Activated CD8-positive, alpha-beta memory T cell treated with anti-CD3 and anti-CD28 coated beads for 36 hours (primary cell): Measurements from ENCODE around the gene LCE5A. TPM values are rescaled to one million over a fixed set of nuclear protein-coding genes. Genes with fewer than 3 reads are reported as not detected.
"Not testable (repeated sequence)": the region's sequence is repeated elsewhere in the genome, so short reads cannot be mapped to it uniquely, and the experiment has no call there.

Source experiments
- CTCF ChIA-PET: fragments of 350-600 bp; sonication (Branson Sonifier 250); formaldehyde crosslinking; loops from one replicate; lab custom pipeline; 2021; ENCODE audit warnings: antibody characterized with exemption; lab: Charles Lee
- POLR2A ChIA-PET: fragments of 350-600 bp; sonication (Branson Sonifier 250); formaldehyde crosslinking; loops from one replicate; lab custom pipeline; 2021; ENCODE audit warnings: antibody characterized with exemption; lab: Charles Lee
- total RNA-seq, 2 experiments: library from RNA; stranded (reverse); gene quantifications; one replicate each; pipeline ENCODE4 v1.2.3, GENCODE V29; 2021

The LCE5A gene
- total RNA-seq, 2 experiments from 2014 or later = not detected

GRCh38 chr1:152514715-152515433 is 4.3 kb downstream of the LCE5A start:
- POLR2A ChIA-PET = no interaction called here
- CTCF ChIA-PET = no interaction called here

DNA sequence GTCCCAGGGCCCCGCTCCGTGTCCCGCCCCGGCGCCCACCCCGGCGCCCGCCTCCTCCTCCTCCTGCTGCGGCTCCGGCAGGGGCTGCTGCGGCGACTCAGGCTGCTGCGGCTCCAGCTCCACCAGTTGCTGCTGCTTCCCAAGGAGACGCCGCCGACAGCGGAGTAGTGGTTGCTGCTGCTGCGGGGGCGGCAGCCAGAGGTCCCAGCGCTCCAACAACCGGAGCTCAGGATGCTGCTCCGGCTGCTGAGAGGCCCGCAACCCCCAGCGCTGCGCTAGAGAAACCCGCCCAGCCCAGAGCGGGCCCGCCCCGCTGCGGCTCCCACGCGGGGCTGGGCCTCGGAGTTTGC is 4.8 kb downstream of the LCE5A start:
- ChIA-PET CTCF (no interaction called here), POLR2A (no interaction called here)

GRCh38 chr1:152516082-152516481 is 5.5 kb downstream of the LCE5A start:
- CTCF ChIA-PET = no interaction called here

GRCh38 chr1:152517237-152517811 is 6.7 kb downstream of the LCE5A start:
- ChIA-PET POLR2A (no interaction called here), CTCF (no interaction called here)

More at GRCh38 chr1:152516082-152516481, 5.5 kb downstream of the LCE5A start:
- POLR2A ChIA-PET = no interaction called here

DNA sequence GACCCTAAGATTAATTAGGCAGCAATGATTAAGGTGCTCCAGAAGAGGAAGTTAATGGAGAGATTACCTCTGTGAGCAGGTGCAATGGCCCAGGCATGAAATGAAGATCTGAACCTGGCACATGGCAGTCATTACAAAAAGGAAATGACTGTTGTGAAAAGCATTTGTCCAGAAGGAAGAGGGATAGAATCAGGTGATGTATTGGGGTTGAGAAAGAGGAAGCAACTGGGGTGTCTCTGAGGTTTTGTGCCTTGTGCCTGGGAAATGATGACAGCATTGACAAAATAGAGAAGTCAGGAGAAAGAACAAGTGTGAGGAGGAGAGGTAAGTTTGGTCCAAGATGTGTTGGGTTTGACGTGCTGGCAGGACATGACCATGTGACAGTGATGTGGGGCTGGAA is 9.2 kb downstream of the LCE5A start:
- CTCF ChIA-PET = no interaction called here

GRCh38 chr1:152520561-152521090 is 10.0 kb downstream of the LCE5A start:
- POLR2A ChIA-PET = no interaction called here
- CTCF ChIA-PET = no interaction called here

More for the DNA sequence above, 9.2 kb downstream of the LCE5A start:
- POLR2A ChIA-PET = no interaction called here

GRCh38 chr1:152525080-152525641 is 14.6 kb downstream of the LCE5A start:
- POLR2A ChIA-PET = no interaction called here
- CTCF ChIA-PET = no interaction called here

GRCh38 chr1:152533327-152533938 is 22.8 kb downstream of the LCE5A start:
- CTCF ChIA-PET = no interaction called here
- POLR2A ChIA-PET = no interaction called here

DNA sequence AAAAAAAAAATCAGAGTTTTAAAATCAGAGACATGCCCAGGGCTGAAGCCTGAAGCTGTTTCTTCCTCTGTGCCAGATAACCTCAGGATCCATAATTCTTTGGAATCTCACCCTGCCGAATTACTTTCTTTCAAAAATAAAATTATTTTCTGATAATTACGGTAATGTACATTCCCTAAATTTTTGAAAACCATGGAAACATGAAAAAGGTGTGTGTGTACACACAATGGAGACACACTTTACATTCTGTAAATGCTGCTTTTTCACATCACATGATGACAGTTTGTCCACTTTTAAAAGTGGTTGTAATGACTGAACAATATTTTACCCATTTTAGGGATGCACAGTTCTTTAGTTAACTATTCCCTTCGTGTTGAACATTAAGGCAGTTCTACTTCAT is 25.2 kb downstream of the LCE5A start:
- POLR2A ChIA-PET = no interaction called here
- CTCF ChIA-PET = no interaction called here

DNA sequence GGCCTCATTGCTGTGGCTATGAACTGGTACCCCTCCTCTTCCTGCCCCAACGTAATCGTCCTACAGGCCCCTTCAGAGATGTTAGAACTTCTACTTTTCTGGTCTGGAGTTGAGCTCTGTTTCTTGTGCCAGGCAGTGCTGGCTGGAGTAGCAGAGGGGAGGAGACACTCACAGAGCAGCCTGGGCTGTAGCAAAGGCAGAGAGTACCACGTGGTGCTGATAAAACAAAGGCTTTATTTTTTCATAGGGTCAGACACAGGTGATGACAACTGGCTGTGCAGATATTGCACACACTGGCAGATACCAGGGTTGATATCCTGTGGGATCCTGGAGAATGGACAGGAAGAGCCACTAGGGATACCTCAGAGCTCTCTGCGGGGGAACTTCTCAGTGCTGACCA is 26.9 kb downstream of the LCE5A start:
- ChIA-PET CTCF (no interaction called here), POLR2A (no interaction called here)

DNA sequence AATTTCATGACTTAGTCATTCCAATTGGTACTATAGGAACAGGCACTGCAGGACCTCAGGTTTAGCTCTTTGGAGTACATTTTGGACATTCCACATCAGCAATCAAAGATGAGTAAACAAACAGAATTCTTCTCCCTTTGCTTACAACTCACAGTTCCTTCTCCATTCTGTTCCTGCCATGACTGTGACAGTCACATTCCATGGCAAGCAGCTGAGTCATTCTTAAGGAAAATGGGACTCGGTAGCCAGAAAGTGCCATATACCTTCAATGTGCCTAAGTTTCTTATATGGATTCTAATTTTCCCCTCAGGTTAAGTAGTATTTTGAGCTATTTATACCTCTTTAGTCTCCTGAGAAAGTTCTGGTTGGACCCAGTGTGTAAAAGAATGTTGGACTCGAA is 29.3 kb downstream of the LCE5A start:
- POLR2A ChIA-PET = no interaction called here

DNA sequence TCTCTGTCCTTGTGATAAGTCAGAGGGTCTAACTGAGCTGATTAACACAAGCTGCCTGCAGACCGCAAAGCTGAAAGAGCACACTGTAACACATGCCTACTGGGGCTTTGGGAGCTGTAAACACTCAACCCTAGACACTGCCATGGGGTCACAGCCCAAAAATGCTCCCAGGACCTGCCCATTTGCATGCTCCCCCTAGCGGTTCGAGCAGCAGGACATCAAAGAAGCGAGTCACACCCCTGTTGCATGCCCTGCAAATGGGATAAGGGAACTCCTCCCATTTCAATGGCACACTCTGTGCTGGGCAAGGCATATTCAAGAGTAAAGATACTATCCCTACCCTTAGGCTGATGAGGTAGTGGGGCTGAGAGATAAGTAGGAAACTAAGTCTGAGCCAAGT is 33.2 kb downstream of the LCE5A start:
- CTCF ChIA-PET = no interaction called here

More for the DNA sequence above, 29.3 kb downstream of the LCE5A start:
- CTCF ChIA-PET = no interaction called here

DNA sequence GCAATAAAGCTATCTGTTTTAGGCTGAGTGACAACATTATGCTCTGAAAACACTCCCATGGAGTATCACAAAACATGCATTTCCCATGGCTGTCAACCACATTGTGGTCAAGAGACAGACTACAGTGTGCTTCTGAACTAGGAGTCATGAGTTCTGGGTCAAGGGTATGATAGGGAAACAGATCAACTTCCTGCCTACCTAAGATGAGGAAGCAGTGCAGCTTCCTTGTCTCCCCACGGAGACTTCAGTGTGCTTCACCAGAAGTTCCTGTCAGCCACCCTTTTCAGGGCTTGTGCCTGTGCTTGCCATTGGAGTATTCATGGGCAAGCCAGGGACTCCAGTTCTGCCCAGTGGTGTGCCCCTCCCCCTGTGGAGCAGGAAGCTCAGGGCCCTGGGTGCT is 36.1 kb downstream of the LCE5A start:
- ChIA-PET CTCF (no interaction called here), POLR2A (no interaction called here)

More for the DNA sequence above, 33.2 kb downstream of the LCE5A start:
- POLR2A ChIA-PET = no interaction called here

- CTCF ChIA-PET, POLR2A ChIA-PET: not testable (repeated sequence)
These were observed 37.8 kb downstream of the LCE5A start for GRCh38 chr1:152548358-152548757.

Other genes with a start within 250 kb of the LCE5A start
- not detected for gene FLG, start 185.6 kb upstream of the LCE5A start, total RNA-seq
- not detected for gene FLG2, start 150.8 kb upstream of the LCE5A start, total RNA-seq
- not detected for gene CRNN, start 96.5 kb upstream of the LCE5A start, total RNA-seq
- gene CRCT1, start 3.7 kb downstream of the LCE5A start, total RNA-seq = not detected
- not detected for gene LCE3E, start 56.0 kb downstream of the LCE5A start, total RNA-seq
- gene LCE3D, start 69.7 kb downstream of the LCE5A start, total RNA-seq = not detected
- gene LCE3C, start 89.4 kb downstream of the LCE5A start, total RNA-seq = not detected
- not detected for gene LCE3B, start 103.0 kb downstream of the LCE5A start, total RNA-seq
- not detected for gene LCE3A, start 112.3 kb downstream of the LCE5A start, total RNA-seq
- gene LCE2D, start 152.6 kb downstream of the LCE5A start, total RNA-seq = not detected
- gene LCE2C, start 164.5 kb downstream of the LCE5A start, total RNA-seq = not detected
- not detected for gene LCE2B, start 175.3 kb downstream of the LCE5A start, total RNA-seq
- gene LCE2A, start 187.5 kb downstream of the LCE5A start, total RNA-seq = not detected
- gene LCE4A, start 197.4 kb downstream of the LCE5A start, total RNA-seq = not detected
- not detected for gene KPRP, start 247.2 kb downstream of the LCE5A start, total RNA-seq